Spinal cord (tissue), 10 donors: ENCODE data around the gene RAMACL. TPM values are rescaled to one million over a fixed set of nuclear protein-coding genes. Genes with fewer than 3 reads are reported as not detected.
"Not testable (repeated sequence)": the region's sequence is repeated elsewhere in the genome, so short reads cannot be mapped to it uniquely, and the experiment has no call there.

Experiments used
- DNase-seq, 6 donors: peaks; one replicate each; pipeline versions ENCODE4 v3.0.0 to v3.0.0-alpha.2; 2013 to 2015; ENCODE audit warnings: low spot score in 6 of 6, low read depth in 4 of 6
- H3K27ac ChIP-seq: one replicate; pipeline ENCODE4 v1.5.1; 2013; ENCODE audit warnings: low read depth, low read length, control low read depth
- H3K27me3 ChIP-seq: one replicate; pipeline ENCODE4 v1.6.1; 2013; ENCODE audit warnings: low read length; ENCODE audit not compliant: control insufficient read depth, insufficient read depth
- H3K36me3 ChIP-seq: one replicate; pipeline ENCODE4 v1.6.1; 2013; ENCODE audit warnings: low read length; ENCODE audit not compliant: control insufficient read depth, insufficient read depth
- H3K4me1 ChIP-seq: one replicate; pipeline ENCODE4 v1.6.1; 2013; ENCODE audit warnings: low read length; ENCODE audit not compliant: control insufficient read depth, insufficient read depth
- H3K4me3 ChIP-seq: one replicate; pipeline ENCODE4 v1.5.1; 2013; ENCODE audit warnings: low read depth, low read length, control low read depth
- H3K9me3 ChIP-seq: one replicate; pipeline ENCODE4 v1.6.1; 2013; ENCODE audit warnings: low read length; ENCODE audit not compliant: control insufficient read depth, insufficient read depth
- WGBS: methylation state at CpG from one replicate; pipeline ENCODE4 v1.1.5; 2013; ENCODE audit warnings: missing lambda C conversion rate; ENCODE audit not compliant: insufficient coverage; 5-methylcytosine and 5-hydroxymethylcytosine counted together
- polyA plus RNA-seq, 2 donors: library from polyadenylated mRNA; unstranded; fragments of 120-200 nt; gene quantifications; one replicate each; pipeline ENCODE4 v1.2.1, GENCODE V29; 2013; ENCODE audit not compliant: insufficient read length in 2 of 2
- total RNA-seq, 2 donors: library from RNA; depleted of rRNA in 1 of 2; stranded (reverse); fragments of 120-200 nt in 1 of 2; fragments of >200 nt in 1 of 2; gene quantifications; one replicate each; pipeline versions ENCODE4 v1.2.3 to v1.2.4, GENCODE V29; 2013 to 2014
- donor health status: healthy.

RAMACL gene
- total and polyA plus RNA-seq, 4 donors: 0.18 to 1.5 (median 0.89) TPM

DNA sequence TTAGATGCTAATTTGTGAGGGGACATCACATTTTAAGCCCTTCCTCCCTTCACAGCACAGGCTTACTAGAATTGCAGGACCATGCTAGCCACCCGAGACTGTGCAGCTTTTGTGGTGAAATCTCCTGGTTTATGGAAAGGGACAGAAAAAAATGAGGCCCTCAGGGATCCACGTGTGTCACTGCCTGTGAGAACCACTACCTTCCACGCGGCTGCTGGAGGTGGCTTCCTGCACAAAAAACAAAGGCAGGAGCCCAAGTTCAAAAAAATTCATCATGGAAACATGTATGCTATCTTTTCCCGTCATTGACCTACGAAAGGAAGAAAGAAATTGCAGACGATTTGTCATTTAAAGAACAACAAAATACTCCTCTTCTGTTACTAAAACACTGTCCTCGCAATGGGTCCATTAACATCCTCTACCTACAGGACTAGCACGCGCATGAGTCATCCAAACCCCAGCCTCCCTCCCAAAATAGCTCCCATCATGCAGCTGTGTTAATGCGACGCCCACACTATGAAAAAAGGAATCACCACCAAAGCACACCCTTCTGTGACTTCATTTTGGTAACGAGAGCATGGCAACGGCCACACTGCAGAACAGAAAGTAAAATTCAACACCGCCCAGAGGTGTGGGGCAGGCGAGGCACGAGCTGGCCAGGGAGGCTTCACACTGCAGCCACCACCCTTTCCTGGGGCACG is 45.7 kb downstream of the RAMACL start:
- no peak for DNase-seq
- no peaks in the 10 kb centered on the region for H3K27me3 ChIP-seq
- no peaks in the 10 kb centered on the region for H3K9me3 ChIP-seq
- WGBS: 87% methylated on average over 16 of the region's 18 CpGs
- peaks cover 3% of the 10 kb centered on the region for H3K36me3 ChIP-seq
- H3K4me3 ChIP-seq: no peak overlapping the region
- H3K27ac ChIP-seq: no peak overlapping the region
- peaks cover 3% of the 10 kb centered on the region for H3K4me1 ChIP-seq

DNA sequence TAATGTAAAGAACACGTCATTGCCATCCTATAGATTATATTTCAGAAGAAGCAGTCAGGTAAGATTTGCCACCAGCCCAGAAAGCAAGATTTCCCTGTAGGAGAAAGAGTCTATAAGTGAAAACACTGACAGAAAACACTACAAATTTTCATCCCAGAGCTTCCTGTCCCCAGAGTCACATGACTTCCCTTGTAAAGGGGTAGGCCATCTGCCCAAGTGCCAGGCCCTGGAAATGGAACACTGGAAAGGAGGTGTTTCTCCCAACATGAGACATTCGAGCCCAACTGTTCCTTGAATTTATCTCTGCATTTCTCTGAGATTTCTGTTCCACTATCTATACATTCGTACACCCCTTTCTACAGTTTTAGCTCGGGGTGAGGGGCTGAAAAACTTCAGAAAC is 46.9 kb downstream of the RAMACL start:
- no CpG with 5 or more reads among the region's 4 CpGs for WGBS
- DNase-seq: no peak

DNA sequence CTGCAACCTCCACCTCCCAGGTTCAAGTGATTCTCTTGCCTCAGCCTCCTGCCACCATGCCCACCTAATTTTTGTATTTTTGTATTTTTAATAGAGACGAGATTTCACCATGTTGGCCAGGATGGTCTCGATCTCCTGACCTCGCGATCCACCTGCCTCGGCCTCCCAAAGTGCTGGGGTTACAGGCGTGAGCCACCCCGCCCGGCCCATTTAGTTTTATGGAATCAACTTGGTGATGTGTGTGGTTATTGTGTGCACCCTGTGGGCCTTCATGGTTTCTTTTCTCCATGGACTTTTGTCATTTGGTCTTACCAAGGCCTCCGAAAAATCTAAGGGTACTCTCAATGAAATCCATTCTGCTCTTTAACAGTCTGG is 47.5 kb downstream of the RAMACL start:
- H3K4me1 ChIP-seq, H3K27me3 ChIP-seq, H3K9me3 ChIP-seq, H3K4me3 ChIP-seq, H3K27ac ChIP-seq, DNase-seq, H3K36me3 ChIP-seq: not testable (repeated sequence)
- 98% methylated on average over 7 of the region's 9 CpGs for WGBS

More for the DNA sequence above, 46.9 kb downstream of the RAMACL start:
- Histone ChIP-seq H3K36me3 (peaks cover 7% of the 10 kb centered on the region), H3K4me1 (peaks cover 3% of the 10 kb centered on the region), H3K4me3 (no peak overlapping the region), H3K27me3 (no peaks in the 10 kb centered on the region), H3K9me3 (no peaks in the 10 kb centered on the region), H3K27ac (no peak overlapping the region)

DNA sequence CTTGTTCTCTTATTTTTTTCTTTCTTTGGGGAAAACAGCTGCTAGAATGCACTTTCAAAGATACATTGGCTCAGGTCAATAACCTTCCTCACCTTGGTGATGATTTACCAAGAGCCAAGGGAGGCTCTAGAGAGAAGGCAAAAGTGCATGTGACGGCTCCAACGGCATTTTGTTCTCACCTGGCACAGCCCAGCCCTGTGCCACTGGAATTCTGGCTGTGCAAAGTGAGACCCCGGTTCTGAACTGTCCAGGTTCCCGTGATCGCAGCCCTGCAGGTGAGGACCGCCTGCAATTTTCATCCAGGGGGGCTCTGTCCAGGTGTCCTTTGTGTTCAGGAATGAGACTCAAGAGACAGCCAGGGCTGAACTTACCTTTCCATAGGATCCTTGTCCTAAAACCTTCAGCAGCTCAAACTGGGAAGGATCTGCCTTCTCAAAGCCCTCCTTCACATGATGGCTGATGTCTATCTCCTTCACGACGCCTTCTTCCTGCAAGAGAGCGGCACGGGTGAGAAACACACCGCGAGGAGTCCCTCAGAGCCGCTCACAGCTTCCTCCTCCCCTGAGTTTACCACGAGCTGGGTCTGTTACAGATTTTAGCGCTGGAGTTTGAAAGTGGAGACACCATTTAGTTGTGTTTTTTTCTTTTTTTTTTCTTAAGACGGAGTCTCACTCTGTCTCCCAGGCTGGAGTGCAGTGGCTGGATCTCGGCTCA is 48.0 kb downstream of the RAMACL start:
- Histone ChIP-seq H3K4me3 (no peak overlapping the region), H3K27me3 (no peaks in the 10 kb centered on the region), H3K4me1 (peaks cover 3% of the 10 kb centered on the region), H3K27ac (no peak overlapping the region), H3K36me3 (peaks cover 8% of the 10 kb centered on the region), H3K9me3 (no peaks in the 10 kb centered on the region)
- no peak for DNase-seq
- WGBS: 93% methylated on average over 9 of the region's 17 CpGs

DNA sequence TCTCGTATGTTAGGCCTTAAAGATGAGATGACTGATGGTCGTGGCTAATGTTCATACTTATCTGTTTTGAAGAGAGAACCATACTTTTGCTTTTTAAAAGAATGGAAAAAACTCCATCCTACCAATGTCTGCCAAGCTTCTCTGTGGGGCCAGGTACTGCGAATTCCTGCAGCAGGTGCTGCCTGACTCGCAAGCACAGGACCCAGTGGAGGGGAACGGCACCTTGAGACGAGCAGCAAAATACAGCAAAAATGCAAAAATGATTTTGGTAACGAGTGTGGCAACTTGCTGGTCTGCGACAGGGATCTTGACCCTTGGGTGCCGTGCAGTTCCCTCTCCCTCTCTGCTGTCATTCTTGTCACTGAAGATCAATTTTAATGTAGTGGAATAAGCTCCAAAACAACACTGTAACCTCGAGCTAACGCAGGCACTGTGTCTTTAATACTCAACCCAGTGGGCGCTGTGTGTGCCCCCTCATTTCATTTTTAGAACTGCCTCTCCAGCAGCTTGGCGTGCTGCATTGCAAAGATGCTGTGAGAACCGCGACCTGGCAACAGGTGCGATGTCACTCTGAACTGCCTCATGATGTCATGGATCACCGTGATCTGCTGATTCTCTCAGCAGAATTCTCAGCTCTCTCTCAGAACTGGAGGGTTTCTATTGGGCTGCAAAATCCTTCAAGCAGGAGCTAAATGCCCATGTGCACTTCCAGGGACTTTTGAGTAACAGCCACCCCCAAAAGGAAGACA is 51.6 kb downstream of the RAMACL start:
- H3K27ac ChIP-seq: no peak overlapping the region
- 93% methylated on average over 12 of the region's 17 CpGs for WGBS

DNA sequence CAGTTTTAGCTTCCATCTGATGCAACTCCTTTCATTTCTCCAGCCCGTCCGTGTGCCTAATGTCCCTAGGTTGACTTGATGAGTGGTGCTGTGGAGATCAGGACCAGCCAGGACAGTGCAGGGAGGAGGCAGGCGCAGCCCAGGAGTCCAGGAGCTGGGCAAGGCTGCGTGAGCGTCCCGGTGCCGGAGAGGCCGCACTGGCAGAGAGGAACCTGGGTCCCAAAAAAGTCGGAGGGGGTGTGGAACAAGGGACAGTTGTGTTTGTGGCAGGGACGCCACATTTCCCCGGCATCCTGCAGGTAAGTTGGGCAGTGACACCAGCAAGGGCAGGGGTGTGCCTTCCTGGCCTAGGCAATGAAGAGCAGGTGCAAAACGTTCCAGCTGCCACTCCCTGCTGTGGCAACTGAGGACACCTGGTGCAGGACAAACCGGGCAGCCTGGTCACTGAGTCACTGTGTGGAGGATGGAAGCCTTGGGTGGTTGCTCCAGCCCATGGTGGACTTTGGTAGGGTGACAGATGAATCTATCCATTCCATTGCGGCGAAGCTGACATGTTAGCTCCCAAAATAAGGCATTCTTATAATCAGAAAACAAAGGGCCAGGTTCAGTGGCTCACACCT is 53.2 kb downstream of the RAMACL start:
- peaks cover 31% of the 10 kb centered on the region for H3K36me3 ChIP-seq
- WGBS: 97% methylated on average over 11 of the region's 15 CpGs
- H3K27ac ChIP-seq: no peak overlapping the region

More for the DNA sequence above, 51.6 kb downstream of the RAMACL start:
- H3K4me1 ChIP-seq: peaks cover 4% of the 10 kb centered on the region
- H3K4me3 ChIP-seq: no peak overlapping the region
- no peaks in the 10 kb centered on the region for H3K9me3 ChIP-seq
- H3K27me3 ChIP-seq: no peaks in the 10 kb centered on the region
- peaks cover 31% of the 10 kb centered on the region for H3K36me3 ChIP-seq
- no peak for DNase-seq

More for the DNA sequence above, 53.2 kb downstream of the RAMACL start:
- no peaks in the 10 kb centered on the region for H3K27me3 ChIP-seq
- no peak overlapping the region for H3K4me3 ChIP-seq
- H3K4me1 ChIP-seq: peaks cover 4% of the 10 kb centered on the region
- DNase-seq: no peak
- H3K9me3 ChIP-seq: no peaks in the 10 kb centered on the region

Other genes with a start within 250 kb of the RAMACL start
- 10 to 100 TPM; 27.5 to 37.2 TPM for gene SFT2D1, start 244.1 kb downstream of the RAMACL start, total RNA-seq
- gene SFT2D1, start 244.1 kb downstream of the RAMACL start, polyA plus RNA-seq: 10 to 100 TPM; 63.5 to 63.7 TPM
- gene MPC1, start 203.7 kb downstream of the RAMACL start, total RNA-seq: 10 to 100 TPM; 74.8 to 89.5 TPM
- gene MPC1, start 203.7 kb downstream of the RAMACL start, polyA plus RNA-seq: 100 to 1,000 TPM; 139 to 150 TPM
- 10 to 100 TPM; 23.8 to 29.8 TPM for gene RPS6KA2, start 40.6 kb upstream of the RAMACL start, total RNA-seq
- gene RPS6KA2, start 40.6 kb upstream of the RAMACL start, polyA plus RNA-seq: 10 to 100 TPM; 33.3 to 34.6 TPM